HepG2 (cell line): ENCODE results near the gene CRIM1. TPM values are rescaled to one million over a fixed set of nuclear protein-coding genes. Genes with fewer than 3 reads are reported as not detected.

Experiments used
- ARID2 ChIP-seq: sonication (generic); formaldehyde crosslinking; IDR thresholded peaks from 2 replicates; pipeline ENCODE4 v1.8.1; 2022; ENCODE audit warnings: mild to moderate bottlenecking, missing genetic modification reagents, borderline replicate concordance
- CREBL2 ChIP-seq: sonication (generic); formaldehyde crosslinking; IDR thresholded peaks from 2 replicates; pipeline ENCODE4 v1.8.1; 2023; ENCODE audit warnings: missing genetic modification reagents, mild to moderate bottlenecking, borderline replicate concordance
- FLYWCH1 ChIP-seq: sonication (generic); formaldehyde crosslinking; IDR thresholded peaks from 2 replicates; pipeline ENCODE4 v1.8.1; 2023; ENCODE audit warnings: mild to moderate bottlenecking, missing genetic modification reagents
- FOXO1 ChIP-seq: sonication (generic); formaldehyde crosslinking; IDR thresholded peaks from 2 replicates; pipeline ENCODE4 v1.4.0; 2020; ENCODE audit warnings: missing genetic modification reagents
- HCFC1 ChIP-seq: fragments of 150-350 bp; IDR thresholded peaks from 2 replicates; pipeline ENCODE4 v1.6.1; 2014; ENCODE audit warnings: low read depth, low read length
- HMG20A ChIP-seq: IDR thresholded peaks from 2 replicates; pipeline ENCODE4 v1.6.1; 2016; ENCODE audit warnings: borderline replicate concordance
- HNRNPLL ChIP-seq: fragments of 200-400 bp; formaldehyde crosslinking; IDR thresholded peaks from 2 replicates; pipeline ENCODE4 v1.6.1; 2017; ENCODE audit warnings: mild to moderate bottlenecking, low read depth, low read length; ENCODE audit not compliant: poor library complexity, severe bottlenecking
- KLF13 ChIP-seq: sonication (generic); formaldehyde crosslinking; IDR thresholded peaks from 2 replicates; pipeline ENCODE4 v1.4.0; 2020; ENCODE audit warnings: mild to moderate bottlenecking, missing genetic modification reagents
- KLF16 ChIP-seq, 2 experiments: sonication (generic) in 1 of 2; formaldehyde crosslinking in 1 of 2; IDR thresholded peaks; 2 replicates each; pipeline versions ENCODE4 v1.6.1 to v1.8.0; 2016 to 2023; ENCODE audit warnings: missing genetic modification reagents in 2 of 2, missing compliant biosample characterization in 1 of 2
- MYNN ChIP-seq: sonication (generic); formaldehyde crosslinking; IDR thresholded peaks from 2 replicates; pipeline ENCODE4 v1.4.0; 2020; ENCODE audit warnings: mild to moderate bottlenecking, low read depth, missing genetic modification reagents
- PITX1 ChIP-seq: sonication (generic); formaldehyde crosslinking; IDR thresholded peaks from 2 replicates; pipeline ENCODE4 v1.5.1; 2020; ENCODE audit warnings: mild to moderate bottlenecking, missing genetic modification reagents
- RFXAP ChIP-seq: sonication (generic); formaldehyde crosslinking; IDR thresholded peaks from 2 replicates; pipeline ENCODE4 v1.4.0; 2020; ENCODE audit warnings: missing genetic modification reagents, borderline replicate concordance
- TCF12 ChIP-seq, 2 experiments: fragments of 450-650 bp in 1 of 2; sonication (generic) in 1 of 2; formaldehyde crosslinking in 1 of 2; IDR thresholded peaks; 2 replicates each; pipeline versions ENCODE4 v1.6.1 to v1.8.0; 2017 to 2022; ENCODE audit warnings: antibody characterized with exemption in 1 of 2, mild to moderate bottlenecking in 1 of 2, missing genetic modification reagents in 1 of 2, moderate library complexity in 1 of 2
- TFDP2 ChIP-seq: sonication (generic); formaldehyde crosslinking; IDR thresholded peaks from 2 replicates; pipeline ENCODE4 v1.4.0; 2020; ENCODE audit warnings: missing genetic modification reagents
- ZNF205 ChIP-seq: IDR thresholded peaks from 2 replicates; pipeline ENCODE4 v1.6.1; 2018; ENCODE audit warnings: missing biosample characterization, missing genetic modification reagents
- ZNF24 ChIP-seq: fragments of 450-650 bp; IDR thresholded peaks from 2 replicates; pipeline ENCODE4 v1.6.1; 2017; ENCODE audit warnings: antibody characterized with exemption, mild to moderate bottlenecking
- ZNF333 ChIP-seq: sonication (generic); formaldehyde crosslinking; IDR thresholded peaks from 2 replicates; pipeline ENCODE4 v1.4.0; 2020; ENCODE audit warnings: mild to moderate bottlenecking, missing genetic modification reagents, borderline replicate concordance
- ZNF724P ChIP-seq: sonication (generic); formaldehyde crosslinking; IDR thresholded peaks from 2 replicates; pipeline ENCODE4 v1.8.0; 2022; ENCODE audit warnings: missing genetic modification reagents, borderline replicate concordance
- ZNF891 ChIP-seq: sonication (generic); formaldehyde crosslinking; IDR thresholded peaks from 2 replicates; pipeline ENCODE4 v1.5.0; 2020; ENCODE audit warnings: mild to moderate bottlenecking, missing genetic modification reagents
- polyA plus RNA-seq, 8 experiments: library from polyadenylated mRNA; depleted of rRNA in 3 of 8; stranded (reverse) in 7 of 8; unstranded in 1 of 8; fragments of >200 nt; fragmentation: Illumina TruSeq in 4 of 8; extraction: Trizol in 4 of 8; gene quantifications; 2 replicates each; pipeline versions ENCODE4 v1.2.1 to v1.2.3, GENCODE V29; 2011 to 2016; ENCODE audit warnings: low read depth in 4 of 8, missing spikeins in 1 of 8, mixed read lengths in 1 of 8; ENCODE audit not compliant: insufficient read depth in 1 of 8
- total RNA-seq, 5 experiments: library from RNA; depleted of rRNA; stranded (reverse); fragments of >200 nt; fragmentation: Illumina TruSeq; extraction: Trizol; gene quantifications; 2 replicates each; pipeline ENCODE4 v1.2.3, GENCODE V29; 2016; ENCODE audit warnings: low read depth in 1 of 5
- TF ChIP-seq, protein P1 (sequence below): sonication (generic); formaldehyde crosslinking; IDR thresholded peaks from 2 replicates; pipeline ENCODE4 v1.4.0; 2020; ENCODE audit warnings: missing genetic modification reagents
- TF ChIP-seq, protein P2 (sequence below): sonication (generic); formaldehyde crosslinking; conservative IDR thresholded peaks from 2 replicates; pipeline ENCODE4 v1.4.0; 2020; ENCODE audit warnings: mild to moderate bottlenecking, missing genetic modification reagents, moderate library complexity

Gene CRIM1
- total and polyA plus RNA-seq, 2 of the 13 experiments (the other 11 are each of a cell fraction or from before 2014, with no cell fraction given), result 39.1 to 69.9 TPM

- TF ChIP-seq ZNF891 (CRISPR knock-in tag) (peak; percentile 70), HMG20A (CRISPR knock-in tag) (no peak), KLF13 (CRISPR knock-in tag) (no peak), TCF12 (IDR thresholded peaks at IDR 0.05) (no peak), TCF12 (CRISPR knock-in tag; IDR thresholded peaks at IDR 0.05) (peak; percentile 80; the same call in 1 of the 2 replicates), HCFC1 (no peak), ZNF724P (0 out of 2 replicates have a peak, but pooled peaks have one; percentile 35), FLYWCH1 (CRISPR knock-in tag) (no peak), CREBL2 (no peak), KLF16 (CRISPR knock-in tag; IDR thresholded peaks at IDR 0.05) (no peak), ZNF205 (CRISPR knock-in tag) (no peak), ZNF24 (no peak), MYNN (CRISPR knock-in tag) (no peak), HNRNPLL (peak; percentile 78), ZNF333 (CRISPR knock-in tag) (0 out of 2 replicates have a peak, but pooled peaks have one; percentile 66), ARID2 (peak; percentile 49; the same call in 1 of the 2 replicates), TFDP2 (CRISPR knock-in tag) (peak; percentile 60), FOXO1 (peak; percentile 36), PITX1 (CRISPR knock-in tag) (0 out of 2 replicates have a peak, but pooled peaks have one; percentile 14), RFXAP (no peak)
- TF ChIP-seq, protein P1, sequence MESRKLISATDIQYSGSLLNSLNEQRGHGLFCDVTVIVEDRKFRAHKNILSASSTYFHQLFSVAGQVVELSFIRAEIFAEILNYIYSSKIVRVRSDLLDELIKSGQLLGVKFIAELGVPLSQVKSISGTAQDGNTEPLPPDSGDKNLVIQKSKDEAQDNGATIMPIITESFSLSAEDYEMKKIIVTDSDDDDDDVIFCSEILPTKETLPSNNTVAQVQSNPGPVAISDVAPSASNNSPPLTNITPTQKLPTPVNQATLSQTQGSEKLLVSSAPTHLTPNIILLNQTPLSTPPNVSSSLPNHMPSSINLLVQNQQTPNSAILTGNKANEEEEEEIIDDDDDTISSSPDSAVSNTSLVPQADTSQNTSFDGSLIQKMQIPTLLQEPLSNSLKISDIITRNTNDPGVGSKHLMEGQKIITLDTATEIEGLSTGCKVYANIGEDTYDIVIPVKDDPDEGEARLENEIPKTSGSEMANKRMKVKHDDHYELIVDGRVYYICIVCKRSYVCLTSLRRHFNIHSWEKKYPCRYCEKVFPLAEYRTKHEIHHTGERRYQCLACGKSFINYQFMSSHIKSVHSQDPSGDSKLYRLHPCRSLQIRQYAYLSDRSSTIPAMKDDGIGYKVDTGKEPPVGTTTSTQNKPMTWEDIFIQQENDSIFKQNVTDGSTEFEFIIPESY (CRISPR knock-in tag), result no peak
- TF ChIP-seq, protein P2, sequence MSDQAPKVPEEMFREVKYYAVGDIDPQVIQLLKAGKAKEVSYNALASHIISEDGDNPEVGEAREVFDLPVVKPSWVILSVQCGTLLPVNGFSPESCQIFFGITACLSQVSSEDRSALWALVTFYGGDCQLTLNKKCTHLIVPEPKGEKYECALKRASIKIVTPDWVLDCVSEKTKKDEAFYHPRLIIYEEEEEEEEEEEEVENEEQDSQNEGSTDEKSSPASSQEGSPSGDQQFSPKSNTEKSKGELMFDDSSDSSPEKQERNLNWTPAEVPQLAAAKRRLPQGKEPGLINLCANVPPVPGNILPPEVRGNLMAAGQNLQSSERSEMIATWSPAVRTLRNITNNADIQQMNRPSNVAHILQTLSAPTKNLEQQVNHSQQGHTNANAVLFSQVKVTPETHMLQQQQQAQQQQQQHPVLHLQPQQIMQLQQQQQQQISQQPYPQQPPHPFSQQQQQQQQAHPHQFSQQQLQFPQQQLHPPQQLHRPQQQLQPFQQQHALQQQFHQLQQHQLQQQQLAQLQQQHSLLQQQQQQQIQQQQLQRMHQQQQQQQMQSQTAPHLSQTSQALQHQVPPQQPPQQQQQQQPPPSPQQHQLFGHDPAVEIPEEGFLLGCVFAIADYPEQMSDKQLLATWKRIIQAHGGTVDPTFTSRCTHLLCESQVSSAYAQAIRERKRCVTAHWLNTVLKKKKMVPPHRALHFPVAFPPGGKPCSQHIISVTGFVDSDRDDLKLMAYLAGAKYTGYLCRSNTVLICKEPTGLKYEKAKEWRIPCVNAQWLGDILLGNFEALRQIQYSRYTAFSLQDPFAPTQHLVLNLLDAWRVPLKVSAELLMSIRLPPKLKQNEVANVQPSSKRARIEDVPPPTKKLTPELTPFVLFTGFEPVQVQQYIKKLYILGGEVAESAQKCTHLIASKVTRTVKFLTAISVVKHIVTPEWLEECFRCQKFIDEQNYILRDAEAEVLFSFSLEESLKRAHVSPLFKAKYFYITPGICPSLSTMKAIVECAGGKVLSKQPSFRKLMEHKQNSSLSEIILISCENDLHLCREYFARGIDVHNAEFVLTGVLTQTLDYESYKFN, result no peak
Observed at GRCh38 chr2:36597532-36598377, 242.2 kb downstream of the CRIM1 start, which contains the start of gene FEZ2 (continued).
